ENCODE results near the gene XKR8. TPM values are rescaled to one million over a fixed set of nuclear protein-coding genes. Genes with fewer than 3 reads are reported as not detected.

The XKR8 gene
- total RNA-seq, 2 experiments from 2014 or later, result 5.4 to 5.5 TPM

- DNase-seq, result no peak
- Histone ChIP-seq H3K36me3 (ENCODE audit: insufficient read depth, low read length) (no peaks in the 10 kb centered on the region), H3K27me3 (ENCODE audit: control insufficient read depth in 1 of 2, insufficient read depth in 2 of 2, low read length in 2 of 2) (no peaks in the 10 kb centered on the region), H3K4me1 (ENCODE audit: insufficient read depth, low read length) (no peaks in the 10 kb centered on the region), H3K27ac (ENCODE audit: low read depth in 1 of 2, low read length in 2 of 2) (no peak overlapping the region), H3K9me3 (ENCODE audit: control insufficient read depth in 1 of 2, insufficient read depth in 1 of 2, low read length in 2 of 2) (no peaks in the 10 kb centered on the region), H3K4me3 (ENCODE audit: low read length) (no peak overlapping the region)
- no peaks in the 10 kb centered on the region for H3K36me3 Mint-ChIP-seq (ENCODE audit: low read depth)
- no peak for ATAC-seq (ENCODE audit: poor library complexity)
- ChIA-PET CTCF (no interaction called here), POLR2A (no interaction called here)
- TF ChIP-seq CTCF (IDR thresholded peaks at IDR 0.05), result no peak
- H3K4me3 Mint-ChIP-seq, result no peak overlapping the region
- no peak overlapping the region for H3K27ac Mint-ChIP-seq
- intact Hi-C loops (cut with DNase I, micrococcal nuclease), result no loop called here
- no peaks in the 10 kb centered on the region for H3K4me1 Mint-ChIP-seq (ENCODE audit: low read depth)
- no peaks in the 10 kb centered on the region for H3K27me3 Mint-ChIP-seq
- no peaks in the 10 kb centered on the region for H3K9me3 Mint-ChIP-seq
Measured at GRCh38 chr1:27952147-27952546, 7.6 kb upstream of the XKR8 start.

DNA sequence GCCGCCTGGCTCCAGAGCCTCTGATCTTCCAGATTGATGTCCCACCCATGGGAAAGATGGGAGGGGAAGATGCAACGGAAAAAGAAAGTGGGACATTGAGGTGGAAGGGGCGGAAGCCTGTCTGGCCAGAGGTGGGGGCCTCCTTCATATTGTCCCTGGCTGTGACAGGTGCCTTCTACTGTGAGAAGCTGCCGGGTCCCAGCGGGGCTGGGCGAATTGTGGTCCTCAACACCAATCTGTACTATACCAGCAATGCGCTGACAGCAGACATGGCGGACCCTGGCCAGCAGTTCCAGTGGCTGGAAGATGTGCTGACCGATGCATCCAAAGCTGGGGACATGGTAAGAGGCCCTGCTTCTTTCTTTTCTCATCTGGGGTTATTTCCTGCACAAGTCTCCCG lies 5.6 kb upstream of the XKR8 start:
- Mint-ChIP-seq H3K9me3 (no peaks in the 10 kb centered on the region), H3K4me1 (ENCODE audit: low read depth) (no peaks in the 10 kb centered on the region), H3K36me3 (ENCODE audit: low read depth) (no peaks in the 10 kb centered on the region), H3K27ac (no peak overlapping the region), H3K27me3 (no peaks in the 10 kb centered on the region), H3K4me3 (no peak overlapping the region)
- TF ChIP-seq CTCF (IDR thresholded peaks at IDR 0.05), result no peak
- no peak overlapping the region for H3K4me3 ChIP-seq (ENCODE audit: low read length)
- ATAC-seq (ENCODE audit: poor library complexity), result no peak
- CTCF ChIA-PET, result interaction anchor here (1.6 kb wide), 1 partner anchor 9 kb away, joined by 3 read pairs; no protein-coding TSS in a partner anchor
- no peaks in the 10 kb centered on the region for H3K9me3 ChIP-seq (ENCODE audit: control insufficient read depth in 1 of 2, insufficient read depth in 1 of 2, low read length in 2 of 2)
- no peaks in the 10 kb centered on the region for H3K36me3 ChIP-seq (ENCODE audit: insufficient read depth, low read length)
- H3K27me3 ChIP-seq (ENCODE audit: control insufficient read depth in 1 of 2, insufficient read depth in 2 of 2, low read length in 2 of 2), result no peaks in the 10 kb centered on the region
- no peak for DNase-seq
- intact Hi-C loops (cut with DNase I, micrococcal nuclease), result no loop called here
- peaks cover 10% of the 10 kb centered on the region for H3K4me1 ChIP-seq (ENCODE audit: insufficient read depth, low read length)
- no peak overlapping the region for H3K27ac ChIP-seq (ENCODE audit: low read depth in 1 of 2, low read length in 2 of 2)
- POLR2A ChIA-PET, result no interaction called here

- Histone ChIP-seq H3K4me3 (ENCODE audit: low read length) (no peak overlapping the region), H3K4me1 (ENCODE audit: insufficient read depth, low read length) (peaks cover 15% of the 10 kb centered on the region), H3K36me3 (ENCODE audit: insufficient read depth, low read length) (no peaks in the 10 kb centered on the region), H3K9me3 (ENCODE audit: control insufficient read depth in 1 of 2, insufficient read depth in 1 of 2, low read length in 2 of 2) (no peaks in the 10 kb centered on the region), H3K27ac (ENCODE audit: low read depth in 1 of 2, low read length in 2 of 2) (no peak overlapping the region), H3K27me3 (ENCODE audit: control insufficient read depth in 1 of 2, insufficient read depth in 2 of 2, low read length in 2 of 2) (no peaks in the 10 kb centered on the region)
- H3K36me3 Mint-ChIP-seq (ENCODE audit: low read depth), result no peaks in the 10 kb centered on the region
- intact Hi-C loops (cut with DNase I, micrococcal nuclease), result no loop called here
- H3K27me3 Mint-ChIP-seq, result no peaks in the 10 kb centered on the region
- ChIA-PET CTCF (interaction anchor here (1.6 kb wide), 1 partner anchor 10 kb away, joined by 3 read pairs; no protein-coding TSS in a partner anchor), POLR2A (no interaction called here)
- DNase-seq, result no peak
- no peaks in the 10 kb centered on the region for H3K9me3 Mint-ChIP-seq
- H3K4me1 Mint-ChIP-seq (ENCODE audit: low read depth), result no peaks in the 10 kb centered on the region
- H3K27ac Mint-ChIP-seq, result no peak overlapping the region
- no peak for TF ChIP-seq CTCF (IDR thresholded peaks at IDR 0.05)
- peak overlapping the region; percentile 21 for H3K4me3 Mint-ChIP-seq
- ATAC-seq (ENCODE audit: poor library complexity), result no peak
Measured at GRCh38 chr1:27955076-27955475, 4.7 kb upstream of the XKR8 start.
